ENCODE measurements around the gene TRIM48. TPM values are rescaled to one million over a fixed set of nuclear protein-coding genes. Genes with fewer than 3 reads are reported as not detected.
"Not testable (repeated sequence)": the region's sequence is repeated elsewhere in the genome, so short reads cannot be mapped to it uniquely, and the experiment has no call there.

Gene TRIM48
- polyA plus RNA-seq (ENCODE audit: insufficient read length in 3 of 3) = not detected
- long read RNA-seq, donor 1 = 0 reads
- long read RNA-seq, donor 2 = 0 reads
- long read RNA-seq, donor 3 = 0 reads
- long read RNA-seq, donor 4 = 0 reads
- long read RNA-seq, donor 5 = 0 reads
- long read RNA-seq, donor 6 = 0 reads
- long read RNA-seq, donor 7 = 0 reads
- long read RNA-seq, donor 8 = 0 reads
- long read RNA-seq, donor 9 = 0 reads
- long read RNA-seq, donor 10 = 0 reads
- long read RNA-seq, donor 11 = 0 reads
- long read RNA-seq, donor 12 = 0 reads
- long read RNA-seq, donor 13 = 0 reads
- long read RNA-seq, donor 14 = 0 reads
- long read RNA-seq, donor 15 = 0 reads
- long read RNA-seq, donor 16 = 0 reads

DNA sequence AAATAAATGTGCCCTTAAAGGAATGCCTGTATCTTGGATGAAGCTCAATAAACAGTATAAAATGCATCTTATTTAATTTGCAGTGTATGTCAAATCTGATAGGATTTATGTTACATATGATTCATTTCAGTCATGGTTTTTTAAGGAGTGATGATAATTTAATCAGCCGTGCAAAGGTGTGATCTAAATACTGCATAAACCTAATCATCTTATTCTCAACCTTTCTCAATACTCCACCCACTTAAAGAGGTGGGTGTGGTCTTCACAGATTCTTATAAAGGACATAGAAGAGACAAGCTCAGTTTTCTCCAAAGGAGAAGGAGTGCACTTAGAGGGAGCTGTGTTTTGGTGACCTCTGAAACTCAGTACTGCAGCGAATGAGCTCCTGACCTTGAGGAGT is at the start of gene TRIM48:
Gene TRIM48, plus strand, starts transcription at position 301 of the 400 bp plus-strand sequence. CDS start 113 bp downstream, outside the sequence.
- DNase-seq (ENCODE audit: extremely low read depth in 1 of 11, low read depth in 9 of 11, low spot score in 4 of 11) = not testable (repeated sequence)

DNA sequence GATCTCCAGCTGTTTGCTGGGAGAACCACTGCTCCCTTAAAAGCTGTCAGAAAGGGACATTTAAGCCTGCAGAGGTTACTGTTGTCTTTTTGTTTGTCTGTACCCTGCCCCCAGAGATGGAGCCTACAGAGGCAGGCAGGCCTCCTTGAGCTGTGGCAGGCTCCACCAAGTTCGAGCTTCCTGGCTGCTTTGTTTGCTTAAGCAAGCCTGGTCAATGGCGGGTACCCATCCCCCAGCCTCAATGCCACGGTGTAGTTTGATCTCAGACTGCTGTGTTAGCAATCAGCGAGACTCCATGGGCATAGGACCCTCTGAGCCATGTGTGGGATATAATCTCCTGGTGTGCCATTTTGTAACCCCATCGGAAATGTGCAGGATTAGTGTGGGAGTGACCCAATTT is 23.6 kb upstream of the TRIM48 start:
- DNase-seq (ENCODE audit: extremely low read depth in 1 of 11, low read depth in 9 of 11, low spot score in 4 of 11) = not testable (repeated sequence)

GRCh38 chr11:55263081-55263480 is 1.1 kb downstream of the TRIM48 start:
- DNase-seq (ENCODE audit: extremely low read depth in 1 of 11, low read depth in 9 of 11, low spot score in 4 of 11) = no peak

Other genes starting within 250 kb of the TRIM48 start
- not detected for gene OR4A16, start 81.0 kb downstream of the TRIM48 start, polyA plus RNA-seq (ENCODE audit: insufficient read length in 3 of 3)
- gene OR4A15, start 105.8 kb downstream of the TRIM48 start, polyA plus RNA-seq (ENCODE audit: insufficient read length in 3 of 3) = not detected